ENCODE data around the gene ARHGAP8. TPM values are rescaled to one million over a fixed set of nuclear protein-coding genes. Genes with fewer than 3 reads are reported as not detected.

ARHGAP8 gene
- total and polyA plus RNA-seq, 2 experiments from 2014 or later = 62.8 to 64.9 TPM

- no peak for TF ChIP-seq REST (IDR thresholded peaks at IDR 0.05; ENCODE audit: unreplicated experiment)
- TF ChIP-seq CTCF (conservative IDR thresholded peaks at IDR 0.05; ENCODE audit: low read depth in 2 of 2) = no peak
- no peak for TF ChIP-seq EZH2phosphoT487 (IDR thresholded peaks at IDR 0.05; ENCODE audit: unreplicated experiment)
- no peak for TF ChIP-seq JUNB (IDR thresholded peaks at IDR 0.05; ENCODE audit: unreplicated experiment)
- no peak for TF ChIP-seq POLR2AphosphoS5 (IDR thresholded peaks at IDR 0.05; ENCODE audit: low read depth)
- TF ChIP-seq EZH2 (IDR thresholded peaks at IDR 0.05; ENCODE audit: low read depth, unreplicated experiment) = no peak
Measured at GRCh38 chr22:44764373-44764772, 12.0 kb downstream of the ARHGAP8 start (continued).

GRCh38 chr22:44764974-44765373, 12.6 kb downstream of the ARHGAP8 start:
- peaks cover 11% of the 10 kb centered on the region for H3K9me3 Mint-ChIP-seq
- Histone ChIP-seq H3K4me1 (ENCODE audit: insufficient read depth) (no peaks in the 10 kb centered on the region), H3K27me3 (ENCODE audit: insufficient read depth) (no peaks in the 10 kb centered on the region), H3F3A (replicated peaks; ENCODE audit: low read depth) (peaks cover 6% of the 10 kb centered on the region; the same call in 1 of the 2 replicates), H3K4me2 (no peak overlapping the region), H3K27ac (ENCODE audit: low read depth) (no peak overlapping the region), H3K79me2 (replicated peaks; ENCODE audit: insufficient read depth) (peaks cover 93% of the 10 kb centered on the region), H3K36me3 (ENCODE audit: insufficient read depth) (no peaks in the 10 kb centered on the region; the same call in 1 of the 2 replicates), H2AFZ (no peak overlapping the region), H3K4me3 (no peak overlapping the region), H3K9me2 (ENCODE audit: insufficient read depth) (no peaks in the 10 kb centered on the region), H4K20me1 (replicated peaks; ENCODE audit: insufficient read depth) (peaks cover 27% of the 10 kb centered on the region)
- peaks cover 31% of the 10 kb centered on the region for H3K4me1 Mint-ChIP-seq
- no peak overlapping the region; the same call in 1 of the 2 replicates for H3K27ac Mint-ChIP-seq
- no peak overlapping the region for H3K4me3 Mint-ChIP-seq
- DNase-seq (ENCODE audit: low spot score) (no peak), ATAC-seq (peak; percentile 24; the same call in 2 of the 3 replicates)
- peaks cover 33% of the 10 kb centered on the region for H3K36me3 Mint-ChIP-seq (ENCODE audit: low read depth)
- peaks cover 2% of the 10 kb centered on the region for H3K27me3 Mint-ChIP-seq (ENCODE audit: insufficient read depth, low read depth, poor library complexity)
- TF ChIP-seq EZH2 (IDR thresholded peaks at IDR 0.05; ENCODE audit: low read depth, unreplicated experiment) (no peak), CREB1 (CRISPR knock-in tag; IDR thresholded peaks at IDR 0.05; ENCODE audit: low read depth) (no peak), EZH2phosphoT487 (IDR thresholded peaks at IDR 0.05; ENCODE audit: unreplicated experiment) (no peak), NANOG (IDR thresholded peaks at IDR 0.05; ENCODE audit: borderline replicate concordance) (no peak), CTCF (conservative IDR thresholded peaks at IDR 0.05; ENCODE audit: low read depth in 2 of 2) (no peak), ZNF462 (CRISPR knock-in tag; IDR thresholded peaks at IDR 0.05) (no peak), STAT1 (IDR thresholded peaks at IDR 0.05; ENCODE audit: unreplicated experiment) (no peak), ZNF114 (CRISPR knock-in tag; IDR thresholded peaks at IDR 0.05) (no peak), POLR2AphosphoS5 (IDR thresholded peaks at IDR 0.05; ENCODE audit: low read depth) (no peak), JUNB (IDR thresholded peaks at IDR 0.05; ENCODE audit: unreplicated experiment) (no peak)
